AG04450 (cell line): ENCODE results near the gene FIP1L1. TPM values are rescaled to one million over a fixed set of nuclear protein-coding genes. Genes with fewer than 3 reads are reported as not detected.

Experiments
- CTCF ChIA-PET: fragments of 300-600, 350-600 bp; formaldehyde crosslinking; extraction: SDS; loops from one replicate; lab custom pipeline; 2022; ENCODE audit warnings: antibody characterized with exemption, inconsistent platforms; lab: Charles Lee
- POLR2A ChIA-PET: fragments of 350-600 bp; formaldehyde crosslinking; extraction: SDS; loops from one replicate; lab custom pipeline; 2021; ENCODE audit warnings: antibody characterized with exemption, inconsistent platforms; lab: Yijun Ruan, JAX
- DNase-seq: peaks from one replicate; pipeline ENCODE4 v3.0.0-alpha.2; 2011; ENCODE audit warnings: low read depth, low spot score
- H3K27ac ChIP-seq: one replicate; pipeline ENCODE4 v1.5.1; 2012; ENCODE audit warnings: low read depth, low read length, control low read depth
- H3K27me3 ChIP-seq: one replicate; pipeline ENCODE4 v1.6.0; 2012; ENCODE audit warnings: low read length; ENCODE audit not compliant: control insufficient read depth, insufficient read depth
- H3K4me3 ChIP-seq: 2 replicates; pipeline ENCODE4 v1.5.1; 2011; ENCODE audit warnings: mild to moderate bottlenecking, low read depth, low read length, control low read depth
- H3K9me3 ChIP-seq: 2 replicates; pipeline ENCODE4 v1.5.1; 2012; ENCODE audit warnings: low read length; ENCODE audit not compliant: control insufficient read depth, insufficient read depth
- CTCF ChIP-seq: IDR thresholded peaks from 2 replicates; pipeline ENCODE4 v1.5.1; 2011; ENCODE audit warnings: low read depth, low read length, control low read depth, inconsistent platforms
- polyA plus RNA-seq: library from polyadenylated mRNA; depleted of rRNA; stranded (reverse); fragments of >200 nt; gene quantifications from 2 replicates; pipeline ENCODE4 v1.2.3, GENCODE V29; 2011

FIP1L1 gene
- polyA plus RNA-seq, 1 experiment, result 30.5 TPM

GRCh38 chr4:53424280-53424679 is 46.8 kb downstream of the FIP1L1 start:
- H3K27me3 ChIP-seq, result no peaks in the 10 kb centered on the region
- no peak for TF ChIP-seq CTCF
- no peak overlapping the region for H3K4me3 ChIP-seq
- H3K27ac ChIP-seq, result no peak overlapping the region
- H3K9me3 ChIP-seq, result no peaks in the 10 kb centered on the region
- DNase-seq, result no peak
- ChIA-PET CTCF (no interaction called here), POLR2A (no interaction called here)

GRCh38 chr4:53427366-53427765 is 49.9 kb downstream of the FIP1L1 start:
- no peak overlapping the region for H3K27ac ChIP-seq
- TF ChIP-seq CTCF, result no peak
- ChIA-PET CTCF (interaction anchor here (0.6 to 0.7 kb wide), 2 partner anchors 8 to 78 kb away, joined by 3 to 4 read pairs; no protein-coding TSS in a partner anchor), POLR2A (no interaction called here)
- no peaks in the 10 kb centered on the region for H3K9me3 ChIP-seq
- no peak for DNase-seq
- no peak overlapping the region for H3K4me3 ChIP-seq
- no peaks in the 10 kb centered on the region for H3K27me3 ChIP-seq

- no peak for TF ChIP-seq CTCF
- CTCF ChIA-PET, result interaction anchor here (0.5 to 1.6 kb wide), 2 partner anchors 233 to 416 kb away, joined by 3 to 7 read pairs; no protein-coding TSS in a partner anchor
- DNase-seq, result no peak
These were observed 53.6 kb downstream of the FIP1L1 start for GRCh38 chr4:53431052-53431451.

GRCh38 chr4:53432528-53433424 is 55.3 kb downstream of the FIP1L1 start:
- Histone ChIP-seq H3K27ac (no peak overlapping the region), H3K9me3 (no peaks in the 10 kb centered on the region), H3K27me3 (no peaks in the 10 kb centered on the region), H3K4me3 (no peak overlapping the region)
- POLR2A ChIA-PET, result interaction anchor here (0.7 kb wide), 3 partner anchors 201 to 408 kb away, joined by 4 to 13 read pairs (median 5); no protein-coding TSS in a partner anchor
- no peak for TF ChIP-seq CTCF
- CTCF ChIA-PET, result no interaction called here
- no peak for DNase-seq

More at GRCh38 chr4:53431052-53431451, 53.6 kb downstream of the FIP1L1 start:
- POLR2A ChIA-PET, result interaction anchor here (0.6 kb wide), 1 partner anchor 13 kb away, joined by 7 read pairs; no protein-coding TSS in a partner anchor
- Histone ChIP-seq H3K4me3 (no peak overlapping the region), H3K27me3 (no peaks in the 10 kb centered on the region), H3K9me3 (no peaks in the 10 kb centered on the region), H3K27ac (no peak overlapping the region)

GRCh38 chr4:53436251-53436650 is 58.8 kb downstream of the FIP1L1 start:
- no peaks in the 10 kb centered on the region for H3K9me3 ChIP-seq
- ChIA-PET POLR2A (no interaction called here), CTCF (interaction anchor here (0.6 kb wide), 1 partner anchor 421 kb away, joined by 3 read pairs; no protein-coding TSS in a partner anchor)
- no peaks in the 10 kb centered on the region for H3K27me3 ChIP-seq
- H3K4me3 ChIP-seq, result no peak overlapping the region
- TF ChIP-seq CTCF, result no peak
- DNase-seq, result no peak
- no peak overlapping the region for H3K27ac ChIP-seq
